Neural cell (in vitro differentiated cells): ENCODE measurements around the gene SFXN1. TPM values are rescaled to one million over a fixed set of nuclear protein-coding genes. Genes with fewer than 3 reads are reported as not detected.

Experiments used
- H2AFZ ChIP-seq: fragments of 200-600, 300-800 bp; sonication (generic), shearing (Covaris generic); 2 replicates; pipeline ENCODE4 v1.6.0; 2014; ENCODE audit warnings: low read depth, mild to moderate bottlenecking, antibody characterized with exemption, low read length, moderate library complexity
- H3F3A ChIP-seq: fragments of 200-600 bp; shearing (Covaris generic); 2 replicates; pipeline ENCODE4 v1.6.1; 2016; ENCODE audit warnings: mild to moderate bottlenecking, moderate library complexity, mixed read lengths, antibody characterized with exemption, low read length; ENCODE audit not compliant: insufficient read depth, poor library complexity, severe bottlenecking
- H3K27ac ChIP-seq: fragments of 200-600, 300-800 bp; sonication (generic), shearing (Covaris generic); 2 replicates; pipeline ENCODE4 v1.5.1; 2014; ENCODE audit warnings: mild to moderate bottlenecking, low read length, moderate library complexity
- H3K27me3 ChIP-seq: fragments of 300-800, 200-600 bp; sonication (generic), shearing (Covaris generic); 2 replicates; pipeline ENCODE4 v1.6.0; 2014; ENCODE audit warnings: mild to moderate bottlenecking, low read depth, low read length, moderate library complexity; ENCODE audit not compliant: insufficient read depth
- H3K36me3 ChIP-seq: fragments of 300-800, 200-600 bp; sonication (generic), shearing (Covaris generic); 2 replicates; pipeline ENCODE4 v1.5.1; 2014; ENCODE audit warnings: mild to moderate bottlenecking, antibody characterized with exemption, low read length, moderate library complexity; ENCODE audit not compliant: insufficient read depth
- H3K4me2 ChIP-seq: fragments of 300-800, 200-600 bp; sonication (generic), shearing (Covaris generic); 2 replicates; pipeline ENCODE4 v1.6.0; 2014; ENCODE audit warnings: mild to moderate bottlenecking, low read length
- H3K4me3 ChIP-seq: fragments of 300-800, 200-600 bp; sonication (generic), shearing (Covaris generic); 2 replicates; pipeline ENCODE4 v1.5.1; 2014; ENCODE audit warnings: mild to moderate bottlenecking, low read length, moderate library complexity
- H3K79me2 ChIP-seq: fragments of 200-600 bp; shearing (Covaris generic); replicated peaks from 2 replicates; pipeline ENCODE4 v1.6.0; 2014; ENCODE audit warnings: mild to moderate bottlenecking, low read length, moderate library complexity; ENCODE audit not compliant: insufficient read depth
- H3K9ac ChIP-seq: fragments of 300-800, 200-600 bp; sonication (generic), shearing (Covaris generic); 2 replicates; pipeline ENCODE4 v1.6.1; 2016; ENCODE audit warnings: mild to moderate bottlenecking, low read length, mixed read lengths
- H3K9me2 ChIP-seq: fragments of 200-600 bp; shearing (Covaris generic); 2 replicates; pipeline ENCODE4 v1.6.1; 2016; ENCODE audit warnings: mild to moderate bottlenecking, low read length, mixed read lengths; ENCODE audit not compliant: insufficient read depth
- H3K9me3 ChIP-seq: fragments of 200-600, 300-800 bp; sonication (generic), shearing (Covaris generic); 2 replicates; pipeline ENCODE4 v1.6.1; 2016; ENCODE audit warnings: mild to moderate bottlenecking, mixed run types, low read length, moderate library complexity, mixed read lengths
- H4K20me1 ChIP-seq: fragments of 200-600 bp; shearing (Covaris generic); 2 replicates; pipeline ENCODE4 v1.6.1; 2016; ENCODE audit warnings: mild to moderate bottlenecking, mixed run types; ENCODE audit not compliant: insufficient read depth
- CTCF ChIP-seq: fragments of 450-650 bp; IDR thresholded peaks from 2 replicates; pipeline ENCODE4 v1.5.1; 2014; ENCODE audit warnings: antibody characterized with exemption, mild to moderate bottlenecking, moderate library complexity; ENCODE audit not compliant: poor library complexity, severe bottlenecking
- EP300 ChIP-seq: fragments of 450-650 bp; conservative IDR thresholded peaks from 2 replicates; pipeline ENCODE4 v1.6.1; 2014; ENCODE audit warnings: antibody characterized with exemption, mild to moderate bottlenecking, moderate library complexity; ENCODE audit not compliant: poor library complexity, severe bottlenecking
- EZH2 ChIP-seq: fragments of 200-600, 300-800 bp; shearing (Covaris generic), sonication (generic); IDR thresholded peaks from 2 replicates; pipeline ENCODE4 v1.6.1; 2014; ENCODE audit warnings: antibody characterized with exemption, low read length, borderline replicate concordance, mild to moderate bottlenecking; ENCODE audit not compliant: insufficient read depth, poor library complexity, severe bottlenecking
- MXI1 ChIP-seq: fragments of 450-650 bp; conservative IDR thresholded peaks from 2 replicates; pipeline ENCODE4 v1.6.1; 2014; ENCODE audit warnings: antibody characterized with exemption, mild to moderate bottlenecking; ENCODE audit not compliant: poor library complexity, severe bottlenecking
- POLR2AphosphoS5 ChIP-seq: IDR thresholded peaks from 2 replicates; pipeline ENCODE4 v1.6.1; 2012
- RAD21 ChIP-seq: fragments of 450-650 bp; conservative IDR thresholded peaks from 2 replicates; pipeline ENCODE4 v1.6.1; 2014; ENCODE audit warnings: antibody characterized with exemption, mild to moderate bottlenecking, moderate library complexity
- SMC3 ChIP-seq: fragments of 450-650 bp; conservative IDR thresholded peaks from 2 replicates; pipeline ENCODE4 v1.6.1; 2014; ENCODE audit warnings: antibody characterized with exemption, mild to moderate bottlenecking, moderate library complexity; ENCODE audit not compliant: poor library complexity
- TAF1 ChIP-seq: IDR thresholded peaks from 2 replicates; pipeline ENCODE4 v1.6.1; 2012; ENCODE audit warnings: low read depth
- polyA plus RNA-seq: library from polyadenylated mRNA; depleted of rRNA; stranded (reverse); fragments of >200 nt; gene quantifications from 2 replicates; pipeline ENCODE4 v1.2.3, GENCODE V29; 2014
- TF ChIP-seq, protein P1 (sequence below): IDR thresholded peaks from 2 replicates; pipeline ENCODE4 v1.6.1; 2012; ENCODE audit warnings: borderline replicate concordance

Gene SFXN1
- polyA plus RNA-seq, 1 donor from 2014 or later, result 109 TPM

GRCh38 chr5:175566697-175567096 is 88.3 kb downstream of the SFXN1 start:
- no peak overlapping the region for H3K4me3 ChIP-seq
- H3K9me3 ChIP-seq, result no peaks in the 10 kb centered on the region
- no peaks in the 10 kb centered on the region for H3K9me2 ChIP-seq
- H3K27me3 ChIP-seq, result no peaks in the 10 kb centered on the region
- no peak overlapping the region for H2AFZ ChIP-seq
- H3K79me2 ChIP-seq, result no peaks in the 10 kb centered on the region
- H3K36me3 ChIP-seq, result no peaks in the 10 kb centered on the region
- H3F3A ChIP-seq, result no peaks in the 10 kb centered on the region
- TF ChIP-seq, protein P1, sequence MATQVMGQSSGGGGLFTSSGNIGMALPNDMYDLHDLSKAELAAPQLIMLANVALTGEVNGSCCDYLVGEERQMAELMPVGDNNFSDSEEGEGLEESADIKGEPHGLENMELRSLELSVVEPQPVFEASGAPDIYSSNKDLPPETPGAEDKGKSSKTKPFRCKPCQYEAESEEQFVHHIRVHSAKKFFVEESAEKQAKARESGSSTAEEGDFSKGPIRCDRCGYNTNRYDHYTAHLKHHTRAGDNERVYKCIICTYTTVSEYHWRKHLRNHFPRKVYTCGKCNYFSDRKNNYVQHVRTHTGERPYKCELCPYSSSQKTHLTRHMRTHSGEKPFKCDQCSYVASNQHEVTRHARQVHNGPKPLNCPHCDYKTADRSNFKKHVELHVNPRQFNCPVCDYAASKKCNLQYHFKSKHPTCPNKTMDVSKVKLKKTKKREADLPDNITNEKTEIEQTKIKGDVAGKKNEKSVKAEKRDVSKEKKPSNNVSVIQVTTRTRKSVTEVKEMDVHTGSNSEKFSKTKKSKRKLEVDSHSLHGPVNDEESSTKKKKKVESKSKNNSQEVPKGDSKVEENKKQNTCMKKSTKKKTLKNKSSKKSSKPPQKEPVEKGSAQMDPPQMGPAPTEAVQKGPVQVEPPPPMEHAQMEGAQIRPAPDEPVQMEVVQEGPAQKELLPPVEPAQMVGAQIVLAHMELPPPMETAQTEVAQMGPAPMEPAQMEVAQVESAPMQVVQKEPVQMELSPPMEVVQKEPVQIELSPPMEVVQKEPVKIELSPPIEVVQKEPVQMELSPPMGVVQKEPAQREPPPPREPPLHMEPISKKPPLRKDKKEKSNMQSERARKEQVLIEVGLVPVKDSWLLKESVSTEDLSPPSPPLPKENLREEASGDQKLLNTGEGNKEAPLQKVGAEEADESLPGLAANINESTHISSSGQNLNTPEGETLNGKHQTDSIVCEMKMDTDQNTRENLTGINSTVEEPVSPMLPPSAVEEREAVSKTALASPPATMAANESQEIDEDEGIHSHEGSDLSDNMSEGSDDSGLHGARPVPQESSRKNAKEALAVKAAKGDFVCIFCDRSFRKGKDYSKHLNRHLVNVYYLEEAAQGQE, result no peak
- TF ChIP-seq MXI1 (no peak), EP300 (no peak), TAF1 (no peak), EZH2 (no peak), CTCF (no peak), POLR2AphosphoS5 (no peak), RAD21 (no peak), SMC3 (no peak)
- no peak overlapping the region for H3K9ac ChIP-seq
- H3K27ac ChIP-seq, result no peak overlapping the region
- no peaks in the 10 kb centered on the region for H4K20me1 ChIP-seq
- H3K4me2 ChIP-seq, result no peak overlapping the region

DNA sequence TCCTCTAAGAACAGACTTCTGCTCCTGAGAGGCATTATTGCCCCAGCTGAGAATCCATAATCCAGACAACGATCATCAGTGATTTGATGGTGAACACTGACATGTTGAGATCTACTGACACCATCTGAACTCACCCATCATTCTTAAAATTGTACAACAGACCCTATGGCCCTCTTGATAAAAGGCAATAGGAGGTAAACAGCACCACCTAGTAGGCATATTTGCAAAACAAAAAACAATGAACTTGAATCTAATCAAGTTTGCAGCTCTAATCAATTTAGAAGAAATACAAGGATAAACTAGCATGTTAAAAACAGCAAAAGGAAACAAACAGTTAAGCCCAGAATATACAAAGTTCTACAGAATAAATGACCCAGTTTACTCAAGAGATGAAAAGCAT is 89.6 kb downstream of the SFXN1 start:
- H3K27me3 ChIP-seq, result no peaks in the 10 kb centered on the region
- no peaks in the 10 kb centered on the region for H3F3A ChIP-seq
- no peaks in the 10 kb centered on the region for H3K9me2 ChIP-seq
- no peaks in the 10 kb centered on the region for H4K20me1 ChIP-seq
- H3K79me2 ChIP-seq, result no peaks in the 10 kb centered on the region
- no peaks in the 10 kb centered on the region for H3K36me3 ChIP-seq
- H3K4me2 ChIP-seq, result no peak overlapping the region
- H2AFZ ChIP-seq, result no peak overlapping the region
- TF ChIP-seq CTCF (peak; percentile 12), SMC3 (no peak)
- no peak overlapping the region for H3K9ac ChIP-seq
- no peak overlapping the region for H3K4me3 ChIP-seq
- H3K27ac ChIP-seq, result no peak overlapping the region
- no peaks in the 10 kb centered on the region for H3K9me3 ChIP-seq
